H1 (cell line): ENCODE measurements around the gene EEF2.

Source experiments
- BRCA1 ChIP-seq: IDR thresholded peaks from 2 replicates; pipeline ENCODE4 v1.6.1; 2012; ENCODE audit warnings: low read depth, low read length, improper control_type of control experiment
- SP2 ChIP-seq: IDR thresholded peaks from 2 replicates; pipeline ENCODE4 v1.6.1; 2012; ENCODE audit warnings: mild to moderate bottlenecking, low read length, inconsistent platforms
- SRF ChIP-seq: IDR thresholded peaks from 2 replicates; pipeline ENCODE4 v1.6.1; 2011; ENCODE audit warnings: mild to moderate bottlenecking, low read depth, low read length, moderate library complexity

DNA sequence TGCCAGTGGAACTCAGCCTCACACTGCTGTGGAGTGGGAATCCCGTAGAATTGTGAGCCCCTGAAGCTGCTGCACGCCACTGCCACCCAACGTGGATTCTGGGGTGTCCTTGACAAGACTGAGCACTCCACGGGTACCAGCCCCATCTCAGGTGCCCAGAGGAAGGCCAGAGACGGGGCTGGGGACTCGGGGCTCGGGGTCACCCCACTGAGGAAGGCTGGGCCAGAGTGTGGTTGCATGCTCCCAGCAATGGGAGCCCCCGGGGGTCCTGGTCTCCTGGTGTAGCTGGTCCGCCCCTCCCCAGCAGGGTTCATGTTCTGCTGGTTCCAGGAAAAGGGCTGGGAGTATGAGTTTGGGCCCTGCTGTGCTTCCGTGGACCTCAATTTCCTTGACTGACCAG, 29.6 kb downstream of the EEF2 start:
- TF ChIP-seq SP2 (no peak), SRF (no peak), BRCA1 (no peak)
